PC-3 (cell line): ENCODE data around the gene NLRP6.

ENCODE experiments used
- CTCF ChIP-seq: fragments of 300-600 bp; sonication (generic); conservative IDR thresholded peaks from 2 replicates; pipeline ENCODE4 v1.5.1; 2017; ENCODE audit warnings: antibody characterized with exemption, low read depth, mild to moderate bottlenecking, low read length
- EZH2 ChIP-seq: fragments of 300-600 bp; sonication (generic); IDR thresholded peaks from one replicate; pipeline ENCODE4 v1.6.1; 2017; ENCODE audit warnings: antibody characterized with exemption, mild to moderate bottlenecking, low read length; ENCODE audit not compliant: unreplicated experiment

- no peak for TF ChIP-seq EZH2
- no peak for TF ChIP-seq CTCF
These were observed 4.6 kb downstream of the NLRP6 start for GRCh38 chr11:282630-283360.
